ENCODE measurements around the gene DKK1. TPM values are rescaled to one million over a fixed set of nuclear protein-coding genes. Genes with fewer than 3 reads are reported as not detected.
A peak's percentile ranks its signal among the peaks of the same experiment; 100 is the strongest.

The DKK1 gene
- total RNA-seq, 1 experiment from 2014 or later, result 122 TPM

DNA sequence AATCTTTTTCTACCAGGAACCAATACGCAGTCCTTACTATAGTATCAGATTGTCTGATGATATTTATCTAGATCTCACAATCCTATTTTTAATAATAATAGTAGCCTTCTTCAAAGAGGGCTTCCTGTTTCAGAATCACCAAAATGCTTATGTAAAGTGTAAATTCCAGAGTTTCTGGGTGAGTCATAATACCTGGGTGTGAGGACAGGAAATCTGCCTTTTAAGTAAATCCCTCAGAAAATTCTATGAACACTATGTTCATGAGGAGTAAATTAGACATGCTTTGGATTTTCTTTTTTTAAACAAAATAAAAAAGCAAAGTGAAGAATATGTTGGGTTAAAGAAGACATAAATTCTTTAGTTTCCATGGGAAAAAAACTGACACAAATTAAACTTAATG is 20.5 kb downstream of the DKK1 start:
- peaks cover 41% of the 10 kb centered on the region for H3K4me1 Mint-ChIP-seq (ENCODE audit: low read depth, unreplicated experiment)
- H3K27me3 Mint-ChIP-seq (ENCODE audit: unreplicated experiment), result no peaks in the 10 kb centered on the region
- no TSS peak for BruUV-seq (replicated peaks)
- H3K27ac Mint-ChIP-seq (ENCODE audit: unreplicated experiment), result peak overlapping the region; percentile 82
- peaks cover 7% of the 10 kb centered on the region for H3K36me3 Mint-ChIP-seq (ENCODE audit: insufficient read depth, unreplicated experiment)
- H3K4me3 Mint-ChIP-seq (ENCODE audit: low read depth, unreplicated experiment), result no peak overlapping the region
- CTCF ChIA-PET, result interaction anchor here (1.1 kb wide), 1 partner anchor 20 kb away, joined by 3 read pairs; the partner anchor contains the start of gene DKK1
- H3K9me3 Mint-ChIP-seq (ENCODE audit: low read depth, unreplicated experiment), result no peaks in the 10 kb centered on the region
- intact Hi-C loops (cut with micrococcal nuclease; ENCODE audit: unreplicated experiment), result loop anchor here (1.0 kb wide), 1 partner anchor 15 kb away; no protein-coding TSS in a partner anchor
- TF ChIP-seq, protein P1, sequence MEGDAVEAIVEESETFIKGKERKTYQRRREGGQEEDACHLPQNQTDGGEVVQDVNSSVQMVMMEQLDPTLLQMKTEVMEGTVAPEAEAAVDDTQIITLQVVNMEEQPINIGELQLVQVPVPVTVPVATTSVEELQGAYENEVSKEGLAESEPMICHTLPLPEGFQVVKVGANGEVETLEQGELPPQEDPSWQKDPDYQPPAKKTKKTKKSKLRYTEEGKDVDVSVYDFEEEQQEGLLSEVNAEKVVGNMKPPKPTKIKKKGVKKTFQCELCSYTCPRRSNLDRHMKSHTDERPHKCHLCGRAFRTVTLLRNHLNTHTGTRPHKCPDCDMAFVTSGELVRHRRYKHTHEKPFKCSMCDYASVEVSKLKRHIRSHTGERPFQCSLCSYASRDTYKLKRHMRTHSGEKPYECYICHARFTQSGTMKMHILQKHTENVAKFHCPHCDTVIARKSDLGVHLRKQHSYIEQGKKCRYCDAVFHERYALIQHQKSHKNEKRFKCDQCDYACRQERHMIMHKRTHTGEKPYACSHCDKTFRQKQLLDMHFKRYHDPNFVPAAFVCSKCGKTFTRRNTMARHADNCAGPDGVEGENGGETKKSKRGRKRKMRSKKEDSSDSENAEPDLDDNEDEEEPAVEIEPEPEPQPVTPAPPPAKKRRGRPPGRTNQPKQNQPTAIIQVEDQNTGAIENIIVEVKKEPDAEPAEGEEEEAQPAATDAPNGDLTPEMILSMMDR (IDR thresholded peaks at IDR 0.05; ENCODE audit: unreplicated experiment), result no peak
- DNase-seq, result no peak

GRCh38 chr10:52335665-52336064 is 21.6 kb downstream of the DKK1 start:
- H3K36me3 Mint-ChIP-seq (ENCODE audit: insufficient read depth, unreplicated experiment), result peaks cover 7% of the 10 kb centered on the region
- intact Hi-C loops (cut with micrococcal nuclease; ENCODE audit: unreplicated experiment), result no loop called here
- peak overlapping the region; percentile 24 for H3K27ac Mint-ChIP-seq (ENCODE audit: unreplicated experiment)
- H3K4me3 Mint-ChIP-seq (ENCODE audit: low read depth, unreplicated experiment), result no peak overlapping the region
- TF ChIP-seq, protein P1 (IDR thresholded peaks at IDR 0.05; ENCODE audit: unreplicated experiment), result no peak
- H3K9me3 Mint-ChIP-seq (ENCODE audit: low read depth, unreplicated experiment), result no peaks in the 10 kb centered on the region
- DNase-seq, result no peak
- CTCF ChIA-PET, result interaction anchor here (0.6 to 1.1 kb wide), 2 partner anchors 21 to 1282 kb away, joined by 3 to 4 read pairs; partner anchors contain the start of gene DKK1
- no peaks in the 10 kb centered on the region for H3K27me3 Mint-ChIP-seq (ENCODE audit: unreplicated experiment)
- H3K4me1 Mint-ChIP-seq (ENCODE audit: low read depth, unreplicated experiment), result peaks cover 41% of the 10 kb centered on the region
- BruUV-seq (replicated peaks), result no TSS peak

- no TSS peak for BruUV-seq (replicated peaks)
- H3K9me3 Mint-ChIP-seq (ENCODE audit: low read depth, unreplicated experiment), result no peaks in the 10 kb centered on the region
- H3K4me3 Mint-ChIP-seq (ENCODE audit: low read depth, unreplicated experiment), result no peak overlapping the region
- TF ChIP-seq, protein P1 (IDR thresholded peaks at IDR 0.05; ENCODE audit: unreplicated experiment), result no peak
- intact Hi-C loops (cut with micrococcal nuclease; ENCODE audit: unreplicated experiment), result no loop called here
- DNase-seq, result no peak
- no peaks in the 10 kb centered on the region for H3K27me3 Mint-ChIP-seq (ENCODE audit: unreplicated experiment)
- CTCF ChIA-PET, result no interaction called here
- H3K4me1 Mint-ChIP-seq (ENCODE audit: low read depth, unreplicated experiment), result peaks cover 34% of the 10 kb centered on the region
- H3K27ac Mint-ChIP-seq (ENCODE audit: unreplicated experiment), result no peak overlapping the region
- peaks cover 5% of the 10 kb centered on the region for H3K36me3 Mint-ChIP-seq (ENCODE audit: insufficient read depth, unreplicated experiment)
Measured at GRCh38 chr10:52337225-52337624, 23.1 kb downstream of the DKK1 start.

- Mint-ChIP-seq H3K36me3 (ENCODE audit: insufficient read depth, unreplicated experiment) (no peaks in the 10 kb centered on the region), H3K27me3 (ENCODE audit: unreplicated experiment) (no peaks in the 10 kb centered on the region), H3K4me1 (ENCODE audit: low read depth, unreplicated experiment) (peaks cover 9% of the 10 kb centered on the region), H3K9me3 (ENCODE audit: low read depth, unreplicated experiment) (no peaks in the 10 kb centered on the region), H3K27ac (ENCODE audit: unreplicated experiment) (no peak overlapping the region), H3K4me3 (ENCODE audit: low read depth, unreplicated experiment) (no peak overlapping the region)
- intact Hi-C loops (cut with micrococcal nuclease; ENCODE audit: unreplicated experiment), result no loop called here
- TF ChIP-seq, protein P1 (IDR thresholded peaks at IDR 0.05; ENCODE audit: unreplicated experiment), result no peak
- CTCF ChIA-PET, result interaction anchor here (0.6 kb wide), 1 partner anchor 12 kb away, joined by 3 read pairs; no protein-coding TSS in a partner anchor
- no TSS peak for BruUV-seq (replicated peaks)
- DNase-seq, result no peak
Measured at GRCh38 chr10:52343439-52343838, 29.4 kb downstream of the DKK1 start.
